Bone marrow (tissue), 2 donors: ENCODE results near the gene PDZD4.

Experiments used
- DNase-seq, 2 donors: peaks; one replicate each; lab custom pipeline; 2025; lab: John Stamatoyannopoulos, UW

Gene PDZD4

GRCh38 chrX:153755136-153755535 lies 75.2 kb downstream of the PDZD4 start:
- DNase-seq = no peak
